Thoracic aorta (tissue), 2 donors: ENCODE data around the gene GTF2F2. TPM values are rescaled to one million over a fixed set of nuclear protein-coding genes. Genes with fewer than 3 reads are reported as not detected.

ENCODE experiments used
- ATAC-seq: fragments of 150-250 bp; one replicate; pipeline ENCODE4 v1.8.0; 2017; ENCODE audit warnings: low read depth; ENCODE audit not compliant: insufficient number of reproducible peaks, low FRiP score
- DNase-seq: peaks from one replicate; pipeline ENCODE4 v3.0.0-alpha.2; 2020; ENCODE audit warnings: low spot score
- H3K27ac ChIP-seq, 2 donors: fragments of 200-600 bp; sonication (generic); 1 replicate in 1 of 2; 2 replicates in 1 of 2; pipeline ENCODE4 v1.5.1; 2016; ENCODE audit warnings: mild to moderate bottlenecking in 2 of 2, moderate library complexity in 2 of 2
- H3K27me3 ChIP-seq: fragments of 200-600 bp; sonication (generic); replicated peaks from 2 replicates; pipeline ENCODE4 v1.6.0; 2016; ENCODE audit warnings: mild to moderate bottlenecking; ENCODE audit not compliant: insufficient read depth
- H3K36me3 ChIP-seq: fragments of 200-600 bp; sonication (generic); one replicate; pipeline ENCODE4 v1.5.1; 2016
- H3K4me1 ChIP-seq, 2 donors: fragments of 200-600 bp; sonication (generic); 1 replicate in 1 of 2; 2 replicates in 1 of 2; pipeline versions ENCODE4 v1.5.1 to v1.6.0; 2016; ENCODE audit warnings: low read depth in 2 of 2, mild to moderate bottlenecking in 1 of 2; ENCODE audit not compliant: control insufficient read depth in 1 of 2
- H3K4me3 ChIP-seq: fragments of 200-600 bp; sonication (generic); 2 replicates; pipeline ENCODE4 v1.5.1; 2016; ENCODE audit warnings: mild to moderate bottlenecking
- H3K9me3 ChIP-seq: fragments of 200-600 bp; sonication (generic); 2 replicates; pipeline ENCODE4 v1.5.1; 2016
- CTCF ChIP-seq: fragments of 200-600 bp; sonication (generic); IDR thresholded peaks from one replicate; pipeline ENCODE4 v1.5.1; 2019; ENCODE audit warnings: antibody characterized with exemption
- total RNA-seq, 2 donors: library from RNA; depleted of rRNA; stranded (reverse); fragments of >200 nt; gene quantifications; one replicate each; pipeline versions ENCODE4 v1.1.0 to v1.2.3, GENCODE V29; 2016

GTF2F2 gene
- total RNA-seq, 2 donors from 2014 or later, result 7.2 to 18.4 TPM

GRCh38 chr13:45166858-45167257 is 46.5 kb downstream of the GTF2F2 start:
- Histone ChIP-seq H3K27ac (no peak overlapping the region), H3K27me3 (no peaks in the 10 kb centered on the region), H3K9me3 (no peaks in the 10 kb centered on the region), H3K36me3 (no peaks in the 10 kb centered on the region), H3K4me1 (peaks cover 9 to 13% of the 10 kb centered on the region in 2 donors), H3K4me3 (no peak overlapping the region)
- no peak for TF ChIP-seq CTCF
- ATAC-seq, result no peak
- DNase-seq, result no peak

- peaks cover 4% of the 10 kb centered on the region in 2 donors for H3K4me1 ChIP-seq
- no peak overlapping the region for H3K4me3 ChIP-seq
- no peaks in the 10 kb centered on the region for H3K27me3 ChIP-seq
- H3K27ac ChIP-seq, result no peak overlapping the region
- no peaks in the 10 kb centered on the region for H3K9me3 ChIP-seq
- ATAC-seq (no peak), DNase-seq (no peak)
- no peaks in the 10 kb centered on the region for H3K36me3 ChIP-seq
- no peak for TF ChIP-seq CTCF
Observed at GRCh38 chr13:45167611-45168554, 47.6 kb downstream of the GTF2F2 start.

GRCh38 chr13:45168555-45168930 is 48.2 kb downstream of the GTF2F2 start:
- Histone ChIP-seq H3K27me3 (no peaks in the 10 kb centered on the region), H3K4me1 (no peaks in the 10 kb centered on the region), H3K9me3 (no peaks in the 10 kb centered on the region), H3K4me3 (no peak overlapping the region), H3K36me3 (no peaks in the 10 kb centered on the region), H3K27ac (no peak overlapping the region)
- DNase-seq (no peak), ATAC-seq (no peak)
- TF ChIP-seq CTCF, result no peak

GRCh38 chr13:45174478-45174877 is 54.2 kb downstream of the GTF2F2 start:
- no peak overlapping the region for H3K27ac ChIP-seq
- H3K27me3 ChIP-seq, result no peaks in the 10 kb centered on the region
- no peaks in the 10 kb centered on the region for H3K9me3 ChIP-seq
- H3K4me1 ChIP-seq, result peaks cover 4 to 5% of the 10 kb centered on the region in 2 donors
- no peak overlapping the region for H3K4me3 ChIP-seq
- no peak for ATAC-seq
- TF ChIP-seq CTCF, result no peak
- no peaks in the 10 kb centered on the region for H3K36me3 ChIP-seq
- no peak for DNase-seq

GRCh38 chr13:45178349-45179162 is 58.2 kb downstream of the GTF2F2 start:
- H3K4me1 ChIP-seq, result peaks cover 4 to 5% of the 10 kb centered on the region in 2 donors
- no peaks in the 10 kb centered on the region for H3K36me3 ChIP-seq
- no peak for ATAC-seq
- H3K4me3 ChIP-seq, result no peak overlapping the region
- no peaks in the 10 kb centered on the region for H3K27me3 ChIP-seq
- TF ChIP-seq CTCF, result no peak
- H3K27ac ChIP-seq, result no peak overlapping the region
- DNase-seq, result no peak
- no peaks in the 10 kb centered on the region for H3K9me3 ChIP-seq
